Gastrocnemius medialis (tissue), 4 donors: ENCODE data around the gene FEN1. TPM values are rescaled to one million over a fixed set of nuclear protein-coding genes. Genes with fewer than 3 reads are reported as not detected.

Experiments used
- ATAC-seq, 2 donors: fragments of 150-250 bp; one replicate each; pipeline ENCODE4 v1.9.1; 2016
- DNase-seq, 2 donors: peaks; one replicate each; pipeline ENCODE4 v3.0.0-alpha.2; 2019
- H3K27ac ChIP-seq, 4 donors: fragments of 200-600 bp; sonication (generic); 1 replicate in 1 of 4; 2 replicates in 3 of 4; pipeline ENCODE4 v1.5.1; 2016 to 2018; ENCODE audit warnings: mild to moderate bottlenecking in 2 of 4, moderate library complexity in 1 of 4
- H3K27me3 ChIP-seq, 3 donors: fragments of 200-600 bp; sonication (generic) in 2 of 3; 1 replicate in 1 of 3; 2 replicates in 2 of 3; pipeline versions ENCODE4 v1.5.1 to v1.6.0; 2016 to 2019; ENCODE audit warnings: mild to moderate bottlenecking in 1 of 3, moderate library complexity in 1 of 3
- H3K36me3 ChIP-seq, 2 donors: fragments of 200-600 bp; sonication (generic) in 1 of 2; one replicate each; pipeline ENCODE4 v1.5.1; 2017 to 2018
- H3K4me1 ChIP-seq, 2 donors: fragments of 200-600 bp; sonication (generic) in 1 of 2; one replicate each; pipeline ENCODE4 v1.5.1; 2016 to 2017; ENCODE audit warnings: mild to moderate bottlenecking in 2 of 2
- H3K4me3 ChIP-seq, 4 donors: fragments of 200-600 bp; sonication (generic) in 3 of 4; 1 replicate in 1 of 4; 2 replicates in 3 of 4; pipeline ENCODE4 v1.5.1; 2016 to 2019; ENCODE audit warnings: mild to moderate bottlenecking in 2 of 4
- H3K9me3 ChIP-seq, 3 donors: fragments of 200-600 bp; sonication (generic) in 2 of 3; 1 replicate in 1 of 3; 2 replicates in 2 of 3; pipeline ENCODE4 v1.5.1; 2016 to 2019
- POLR2A ChIP-seq, 2 donors: fragments of 450-650 bp; IDR thresholded peaks; one replicate each; pipeline ENCODE4 v1.6.1; 2017; ENCODE audit warnings: antibody characterized with exemption in 2 of 2, mild to moderate bottlenecking in 2 of 2, moderate library complexity in 2 of 2
- in situ Hi-C, 4 donors: fragments of 200-750 bp; cut with MboI; loops; one replicate each; pipeline versions ENCODE4 v1.15.0 to v1.8.0; 2017; ENCODE audit warnings: low sequenced_read_pairs in 4 of 4
- intact Hi-C: fragments of 100-400 bp; cut with DNase I; formaldehyde crosslinking; loops from one replicate; pipeline ENCODE4 v1.15.1; 2023; ENCODE audit warnings: low total_unique reads
- total RNA-seq, 4 donors: library from RNA; depleted of rRNA; stranded (reverse); fragments of >200 nt; gene quantifications; one replicate each; pipeline versions ENCODE4 v1.1.0 to v1.2.3, GENCODE V29; 2016
- TF ChIP-seq, protein P1 (sequence below), 5 experiments: fragments of 450-650 bp in 3 of 5; fragments of 200-600 bp in 2 of 5; sonication (generic) in 2 of 5; IDR thresholded peaks in 4 of 5; conservative IDR thresholded peaks in 1 of 5; 1 replicate in 4 of 5; 2 replicates in 1 of 5; pipeline ENCODE4 v1.5.1; 2016 to 2019; ENCODE audit warnings: antibody characterized with exemption in 5 of 5, mild to moderate bottlenecking in 3 of 5, moderate library complexity in 3 of 5

The FEN1 gene
- total RNA-seq, 4 donors from 2014 or later, result 7.4 to 15.7 (median 9.5) TPM

GRCh38 chr11:61773809-61774208 lies 18.9 kb upstream of the FEN1 start:
- intact Hi-C loops, result no loop called here
- in situ Hi-C loops, result no loop called here

DNA sequence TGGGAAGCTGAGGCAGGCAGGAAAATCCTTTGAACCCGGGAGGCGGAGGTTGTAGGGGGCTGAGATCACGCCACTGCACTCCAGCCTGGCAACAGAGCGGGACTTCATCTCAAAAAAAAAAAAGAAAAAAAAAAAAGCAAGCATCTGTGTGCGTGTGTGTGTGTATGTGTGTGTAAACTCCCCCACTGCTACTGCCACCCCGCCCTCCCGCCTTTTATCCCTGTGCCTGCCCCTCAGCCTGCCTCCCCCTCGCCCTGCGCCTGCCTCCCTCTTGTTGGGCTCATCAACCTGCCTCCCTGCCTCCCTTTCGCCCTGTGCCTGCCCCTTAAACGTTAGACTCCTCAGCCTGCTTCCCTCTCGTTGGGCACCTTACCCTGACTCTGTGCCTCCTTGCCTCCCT lies 18.3 kb upstream of the FEN1 start:
- TF ChIP-seq POLR2A (IDR thresholded peaks at IDR 0.05), result no peak
- TF ChIP-seq, protein P1, sequence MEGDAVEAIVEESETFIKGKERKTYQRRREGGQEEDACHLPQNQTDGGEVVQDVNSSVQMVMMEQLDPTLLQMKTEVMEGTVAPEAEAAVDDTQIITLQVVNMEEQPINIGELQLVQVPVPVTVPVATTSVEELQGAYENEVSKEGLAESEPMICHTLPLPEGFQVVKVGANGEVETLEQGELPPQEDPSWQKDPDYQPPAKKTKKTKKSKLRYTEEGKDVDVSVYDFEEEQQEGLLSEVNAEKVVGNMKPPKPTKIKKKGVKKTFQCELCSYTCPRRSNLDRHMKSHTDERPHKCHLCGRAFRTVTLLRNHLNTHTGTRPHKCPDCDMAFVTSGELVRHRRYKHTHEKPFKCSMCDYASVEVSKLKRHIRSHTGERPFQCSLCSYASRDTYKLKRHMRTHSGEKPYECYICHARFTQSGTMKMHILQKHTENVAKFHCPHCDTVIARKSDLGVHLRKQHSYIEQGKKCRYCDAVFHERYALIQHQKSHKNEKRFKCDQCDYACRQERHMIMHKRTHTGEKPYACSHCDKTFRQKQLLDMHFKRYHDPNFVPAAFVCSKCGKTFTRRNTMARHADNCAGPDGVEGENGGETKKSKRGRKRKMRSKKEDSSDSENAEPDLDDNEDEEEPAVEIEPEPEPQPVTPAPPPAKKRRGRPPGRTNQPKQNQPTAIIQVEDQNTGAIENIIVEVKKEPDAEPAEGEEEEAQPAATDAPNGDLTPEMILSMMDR (IDR thresholded peaks at IDR 0.05 in 4 of 5, conservative IDR thresholded peaks at IDR 0.05 in 1 of 5), result no peak
- peaks cover 0 to 5% of the 10 kb centered on the region in 2 donors for H3K4me1 ChIP-seq
- ATAC-seq (no peak), DNase-seq (no peak)
- intact Hi-C loops, result no loop called here
- H3K4me3 ChIP-seq, result no peak overlapping the region
- in situ Hi-C loops, result no loop called here
- H3K9me3 ChIP-seq, result no peaks in the 10 kb centered on the region
- no peaks in the 10 kb centered on the region for H3K36me3 ChIP-seq
- H3K27ac ChIP-seq, result no peak overlapping the region
- H3K27me3 ChIP-seq, result no peaks in the 10 kb centered on the region

More at GRCh38 chr11:61773809-61774208, 18.9 kb upstream of the FEN1 start:
- Histone ChIP-seq H3K27me3 (no peaks in the 10 kb centered on the region), H3K4me3 (no peak overlapping the region), H3K9me3 (no peaks in the 10 kb centered on the region), H3K36me3 (no peaks in the 10 kb centered on the region), H3K4me1 (peaks cover 0 to 5% of the 10 kb centered on the region in 2 donors), H3K27ac (no peak overlapping the region)
- DNase-seq (no peak), ATAC-seq (no peak)
- TF ChIP-seq, protein P1 (IDR thresholded peaks at IDR 0.05 in 4 of 5, conservative IDR thresholded peaks at IDR 0.05 in 1 of 5), result no peak
- no peak for TF ChIP-seq POLR2A (IDR thresholded peaks at IDR 0.05)

DNA sequence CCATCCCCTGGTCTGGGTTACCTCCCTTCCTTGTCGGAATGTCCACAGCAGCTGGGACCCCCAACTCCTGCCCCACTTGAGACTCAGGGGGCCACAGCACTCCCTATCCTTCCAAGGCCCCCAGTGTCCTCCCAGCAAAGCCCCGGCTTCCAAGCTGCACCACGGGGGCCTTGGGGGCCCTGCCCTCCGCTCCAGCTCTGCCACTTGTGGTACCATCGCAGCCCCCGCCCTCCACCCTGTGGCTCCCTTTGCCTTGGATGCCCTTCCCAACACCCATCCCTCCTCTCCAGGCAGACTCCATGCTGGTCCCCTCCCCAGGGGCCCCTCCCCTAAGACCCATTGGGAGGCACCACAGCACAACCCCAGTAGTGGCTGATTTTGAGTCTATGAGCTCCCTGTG lies 17.6 kb upstream of the FEN1 start:
- TF ChIP-seq, protein P1 (IDR thresholded peaks at IDR 0.05 in 4 of 5, conservative IDR thresholded peaks at IDR 0.05 in 1 of 5), result no peak
- no peak for TF ChIP-seq POLR2A (IDR thresholded peaks at IDR 0.05)
- Histone ChIP-seq H3K36me3 (no peaks in the 10 kb centered on the region), H3K27ac (no peak overlapping the region), H3K27me3 (no peaks in the 10 kb centered on the region), H3K9me3 (no peaks in the 10 kb centered on the region), H3K4me3 (no peak overlapping the region), H3K4me1 (peaks cover 0 to 5% of the 10 kb centered on the region in 2 donors)
- DNase-seq (no peak), ATAC-seq (no peak)
- intact Hi-C loops (no loop called here), in situ Hi-C loops (loop anchor here in 1 of 4 donors (25.0 kb wide), 1 partner anchor 537 kb away; no protein-coding TSS in a partner anchor)

- Histone ChIP-seq H3K4me1 (peaks cover 0 to 5% of the 10 kb centered on the region in 2 donors), H3K4me3 (no peak overlapping the region), H3K27me3 (no peaks in the 10 kb centered on the region), H3K9me3 (no peaks in the 10 kb centered on the region), H3K36me3 (no peaks in the 10 kb centered on the region), H3K27ac (no peak overlapping the region)
- DNase-seq (no peak), ATAC-seq (no peak)
- in situ Hi-C loops (loop anchor here in 1 of 4 donors (25.0 kb wide), 1 partner anchor 536 kb away; no protein-coding TSS in a partner anchor), intact Hi-C loops (no loop called here)
- no peak for TF ChIP-seq POLR2A (IDR thresholded peaks at IDR 0.05)
- TF ChIP-seq, protein P1 (IDR thresholded peaks at IDR 0.05 in 4 of 5, conservative IDR thresholded peaks at IDR 0.05 in 1 of 5), result no peak
These were observed 16.8 kb upstream of the FEN1 start for GRCh38 chr11:61775606-61776554.
